HL-60 (cell line): Measurements from ENCODE around the gene TRAPPC6A.

Experiments
- CTCF ChIP-seq: IDR thresholded peaks from one replicate; pipeline ENCODE4 v1.5.1; 2011; ENCODE audit warnings: low read length, control low read depth, inconsistent platforms; ENCODE audit not compliant: insufficient read depth
- POLR2AphosphoS5 ChIP-seq: IDR thresholded peaks from 2 replicates; pipeline ENCODE4 v1.6.1; 2012; ENCODE audit warnings: low read depth

- TF ChIP-seq CTCF (no peak), POLR2AphosphoS5 (no peak)
These were observed 27.2 kb downstream of the TRAPPC6A start for GRCh38 chr19:45150751-45151281.
